HS-5 (cell line): ENCODE measurements around the gene CGNL1.

ENCODE experiments used
- DNase-seq: peaks from one replicate; pipeline ENCODE4 v3.0.0-alpha.2; 2012; ENCODE audit warnings: low read depth

Gene CGNL1

DNA sequence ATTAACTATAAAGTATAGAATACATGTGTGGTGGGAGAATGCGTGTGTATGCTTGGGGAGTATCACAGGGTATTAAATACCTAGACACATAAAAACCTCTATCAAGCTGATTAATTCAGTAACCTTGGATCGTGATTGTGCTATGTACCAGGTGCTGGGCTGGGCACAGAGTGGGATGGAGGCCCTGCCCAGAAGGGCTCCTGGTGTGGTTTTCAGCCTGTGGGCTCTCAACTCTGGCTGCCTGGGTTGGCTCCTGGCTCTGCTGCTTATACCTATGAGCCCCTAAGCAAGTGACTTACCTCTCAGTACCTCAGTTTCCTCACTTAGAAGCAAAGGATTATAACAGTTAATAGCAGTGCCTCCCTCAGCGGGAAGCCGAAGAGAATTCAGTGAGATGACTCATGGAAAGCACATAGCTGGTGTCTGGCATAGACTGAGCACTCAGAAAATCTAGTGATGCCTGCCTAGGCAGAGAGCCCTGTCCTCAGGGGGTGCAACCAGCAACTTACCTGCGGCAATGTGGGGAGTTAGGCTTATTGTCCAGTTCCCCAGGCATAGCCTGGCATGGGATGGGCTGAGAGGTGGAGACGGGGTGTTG is 124.8 kb downstream of the CGNL1 start:
- no peak for DNase-seq

DNA sequence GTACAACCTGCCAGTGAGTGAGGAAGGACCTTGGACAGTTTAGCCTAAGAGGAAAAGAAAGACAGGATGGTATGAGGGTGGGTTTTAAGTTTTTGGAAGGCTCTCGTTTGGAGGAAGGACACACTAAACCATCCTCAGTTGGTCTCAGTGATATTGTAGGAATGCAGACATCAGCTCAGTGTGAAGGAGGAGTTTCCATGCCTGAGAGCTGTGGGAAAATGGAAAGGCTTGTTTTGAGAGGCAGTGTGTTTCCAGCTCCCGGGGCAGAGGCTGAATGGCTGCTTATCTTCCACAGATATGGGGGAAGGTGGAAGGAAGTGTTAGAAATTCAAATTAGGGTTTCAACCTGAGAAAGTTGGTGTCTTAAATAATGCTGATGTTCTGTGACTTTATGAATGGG is 125.8 kb downstream of the CGNL1 start:
- no peak for DNase-seq

DNA sequence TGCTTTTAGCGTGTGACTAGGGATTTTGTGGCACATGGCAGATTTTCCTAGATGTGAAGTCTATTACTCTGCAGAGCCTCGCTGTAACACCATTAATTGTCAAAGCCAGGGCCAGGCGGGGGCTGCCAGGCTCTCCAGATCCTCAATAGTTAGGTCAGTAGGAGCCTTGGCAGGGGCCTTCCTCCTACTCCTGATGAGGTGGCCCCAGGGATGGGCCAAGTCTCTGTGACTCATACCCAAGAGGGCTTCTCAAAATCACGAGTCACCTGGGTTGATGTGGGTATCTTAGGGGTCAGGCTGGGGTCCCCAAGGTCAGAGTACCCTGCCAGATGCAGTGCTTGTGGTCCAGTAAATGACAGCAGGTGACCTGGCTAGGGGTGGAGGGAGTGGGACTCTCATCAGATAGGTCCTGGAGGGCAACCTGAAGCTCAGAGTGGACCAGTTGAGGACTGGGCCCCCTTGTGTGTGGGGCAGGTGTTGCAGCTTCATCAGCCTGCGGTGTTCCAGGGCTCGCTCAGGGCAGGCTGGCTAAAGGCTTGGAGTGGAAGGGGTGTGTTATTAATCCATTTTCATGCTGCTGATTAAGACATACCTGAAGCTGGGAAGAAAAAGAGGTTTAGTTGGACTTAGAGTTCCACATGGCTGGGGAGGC is 126.9 kb downstream of the CGNL1 start:
- DNase-seq: no peak

DNA sequence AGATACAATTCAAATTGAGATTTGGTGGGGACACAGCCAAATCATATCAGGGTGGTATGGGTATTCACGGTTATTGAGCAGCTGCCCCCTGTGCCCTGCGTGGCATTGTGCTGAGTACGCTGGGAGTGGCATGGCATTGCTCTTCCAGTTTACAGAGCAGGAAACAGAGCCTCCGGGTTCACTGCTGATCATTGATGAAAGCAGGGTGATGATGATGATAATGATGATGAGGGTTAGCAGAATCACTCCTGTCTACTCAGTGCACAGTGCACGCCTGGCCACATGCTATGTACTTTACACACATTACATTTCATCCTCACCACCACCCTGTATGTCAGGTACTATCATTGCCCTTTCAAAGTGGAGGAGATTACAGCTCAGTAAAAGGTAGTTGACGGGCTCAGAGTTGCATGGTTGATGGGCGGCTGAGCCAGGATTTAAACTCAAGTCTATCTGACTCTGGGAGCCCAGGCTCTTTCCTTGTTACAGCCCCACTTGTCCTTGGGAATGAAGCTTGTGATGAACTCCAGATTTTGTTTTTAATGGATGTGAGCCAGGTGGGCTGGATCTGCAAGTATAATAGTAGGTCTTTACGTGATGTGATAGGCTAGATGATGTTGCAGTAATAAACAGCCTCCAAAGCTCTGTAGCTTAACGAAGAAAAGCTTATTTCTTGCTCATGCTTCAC is 127.8 kb downstream of the CGNL1 start:
- no peak for DNase-seq

DNA sequence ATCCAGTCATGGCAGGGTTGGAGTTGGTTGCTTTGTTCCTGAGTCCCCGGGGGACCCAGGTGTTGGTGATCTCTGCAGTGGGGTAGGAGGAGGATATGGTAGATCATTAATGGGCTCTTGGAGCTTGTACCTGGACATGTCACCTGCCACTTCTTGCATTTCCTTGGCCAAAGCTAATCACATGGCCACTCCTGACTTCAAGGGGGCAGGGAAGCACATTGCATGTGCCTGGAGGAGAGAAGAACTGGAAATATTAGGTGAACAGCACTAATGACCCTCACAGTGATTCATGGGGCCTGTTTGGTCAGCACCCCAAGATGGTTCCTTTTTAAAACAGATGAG is 128.3 kb downstream of the CGNL1 start:
- no peak for DNase-seq

DNA sequence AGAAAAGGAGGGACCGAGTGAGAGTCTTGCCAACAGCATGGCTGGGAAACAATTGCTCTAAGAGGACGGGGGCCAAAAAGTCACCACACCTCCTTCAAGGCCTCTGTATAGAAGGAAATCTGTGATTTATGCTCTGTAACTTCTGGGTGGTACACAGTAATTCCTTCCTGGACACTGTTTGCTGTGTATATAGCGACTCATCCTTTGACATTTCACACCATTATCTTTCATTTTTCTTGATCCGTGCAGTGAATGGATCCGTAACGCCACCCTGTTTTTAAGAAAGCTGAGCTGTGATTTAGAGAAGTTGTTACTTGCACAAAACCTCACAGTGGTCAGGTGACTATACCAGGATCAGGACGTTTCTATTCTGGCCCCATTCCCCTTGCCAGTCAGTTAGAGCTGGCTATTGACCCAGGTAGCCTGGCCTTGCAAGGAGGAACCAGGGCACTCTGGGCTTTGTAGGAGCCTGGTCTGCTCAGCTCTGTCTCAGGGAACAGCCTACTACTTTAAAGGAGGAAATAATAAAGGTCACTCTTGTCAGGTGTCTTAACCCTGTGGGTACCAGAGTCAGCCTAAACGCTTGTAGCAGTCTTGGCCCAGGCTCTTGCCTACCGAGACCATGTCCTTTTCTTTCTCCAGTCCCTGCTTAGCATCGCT is 128.9 kb downstream of the CGNL1 start:
- DNase-seq: no peak

DNA sequence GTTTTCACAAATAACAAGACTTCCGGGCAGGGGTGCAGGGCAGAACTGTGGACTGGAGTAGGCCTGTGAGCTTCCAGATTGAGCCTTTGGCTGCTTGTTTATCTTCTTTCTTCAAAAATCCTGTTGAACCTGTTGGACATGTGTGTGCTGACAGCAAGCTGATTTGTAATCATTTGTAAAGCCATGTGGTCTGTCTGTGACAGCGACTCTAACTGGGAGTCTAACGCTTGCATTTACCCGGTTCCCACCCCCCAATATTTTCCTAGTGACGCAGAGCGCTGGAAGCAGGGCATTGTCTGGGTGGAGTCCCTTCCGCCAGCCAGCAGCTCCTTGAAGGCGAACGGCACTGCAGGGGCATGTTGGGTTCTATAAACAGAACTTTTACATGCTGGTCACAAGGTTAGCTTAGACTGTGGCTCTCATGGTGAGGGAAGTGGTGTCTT is 129.7 kb downstream of the CGNL1 start:
- DNase-seq: no peak

DNA sequence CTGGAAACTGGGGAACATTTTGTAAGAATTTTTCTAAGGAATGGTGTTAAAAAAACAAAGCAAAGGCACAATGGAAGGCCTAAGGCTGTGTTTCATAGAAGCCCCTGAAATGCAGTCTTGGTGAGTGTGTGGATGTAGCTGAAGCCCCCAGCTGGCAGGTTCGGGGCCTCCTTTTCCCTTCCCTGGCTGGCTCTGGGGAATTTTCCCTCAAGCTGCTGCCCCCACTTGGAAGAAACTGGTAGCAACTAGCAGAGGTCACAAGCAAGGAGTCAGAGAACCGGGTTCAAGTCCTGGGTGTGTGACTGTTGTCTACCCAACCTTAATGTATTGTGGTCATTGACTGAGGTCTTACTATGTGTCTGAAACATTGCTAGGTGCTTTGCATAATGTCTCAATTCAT is 130.1 kb downstream of the CGNL1 start:
- no peak for DNase-seq

DNA sequence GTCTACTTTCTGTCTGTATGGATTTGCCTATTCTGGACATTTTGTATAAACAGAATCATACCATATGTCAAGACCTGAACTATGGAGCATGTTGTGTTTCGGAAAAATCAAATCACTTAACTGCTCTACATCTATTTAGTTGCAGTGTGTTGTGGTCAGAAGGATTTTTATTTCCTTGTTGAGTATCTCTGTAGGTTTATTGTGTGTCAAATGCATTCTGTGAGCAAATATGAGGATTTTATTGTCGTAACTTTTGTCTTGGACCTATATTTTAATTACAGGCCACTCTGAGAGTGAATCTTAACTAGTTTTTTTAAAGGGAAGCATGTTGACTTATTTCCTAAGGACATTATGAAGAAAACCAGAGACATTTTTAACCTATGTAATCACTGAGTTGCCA is 130.8 kb downstream of the CGNL1 start:
- DNase-seq: no peak

DNA sequence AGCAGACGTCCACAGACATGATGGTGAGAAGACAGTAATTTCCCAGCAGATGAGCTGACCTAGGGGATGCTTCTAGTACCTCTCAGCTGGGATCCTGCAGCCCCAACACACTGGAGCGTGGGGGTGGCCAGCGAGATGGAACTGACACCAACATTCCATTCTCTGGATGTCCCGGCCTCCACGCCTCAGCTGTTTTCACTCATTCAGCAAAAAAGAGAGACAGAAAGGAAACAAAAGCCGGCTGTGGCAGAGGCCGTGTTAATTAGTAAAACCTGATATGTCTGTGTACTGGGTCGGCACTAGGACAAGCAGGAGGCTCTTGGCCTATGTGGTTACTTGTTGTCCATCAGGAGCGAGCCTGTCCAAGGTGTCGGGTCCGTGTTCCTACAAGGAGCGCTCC is 132.8 kb downstream of the CGNL1 start:
- DNase-seq: no peak

DNA sequence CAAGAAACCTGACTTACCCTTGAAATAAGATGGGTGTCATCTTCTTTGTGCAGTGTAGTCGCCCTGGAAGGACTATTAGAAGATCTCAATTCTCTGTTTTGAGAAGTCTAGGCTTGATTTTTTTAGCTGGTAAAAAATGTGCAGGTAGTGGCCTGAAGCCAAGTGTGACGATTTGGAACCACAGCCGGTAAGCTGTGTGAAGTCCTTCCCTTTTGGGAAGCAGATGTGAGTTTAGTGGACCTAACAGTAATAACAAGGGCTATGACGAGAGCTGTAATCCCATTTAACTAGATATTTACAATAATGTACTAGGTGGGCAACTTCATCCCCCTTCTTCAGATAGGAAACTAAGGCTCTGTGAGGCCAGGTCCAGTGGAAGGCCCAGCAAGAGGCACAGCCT is 133.7 kb downstream of the CGNL1 start:
- DNase-seq: no peak

DNA sequence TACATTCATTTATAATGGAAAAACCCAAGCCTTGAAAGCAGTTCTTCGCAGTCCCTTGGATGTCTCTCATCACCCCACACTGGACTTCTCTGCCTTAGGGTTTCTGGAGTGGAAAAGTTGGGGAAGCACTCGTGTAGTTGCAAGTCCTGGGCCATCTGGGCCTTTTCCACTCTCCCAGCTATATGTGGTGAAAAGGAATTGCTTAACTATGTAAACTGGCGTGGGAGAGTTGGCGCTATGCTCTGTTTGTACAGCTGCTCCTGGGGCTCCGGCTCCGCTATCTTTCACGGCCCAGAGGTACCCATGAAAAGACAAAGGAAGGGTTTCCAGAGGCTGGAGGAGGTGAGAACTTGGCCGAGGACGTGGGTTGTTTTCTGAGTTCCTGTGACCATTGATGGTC is 134.3 kb downstream of the CGNL1 start:
- no peak for DNase-seq

DNA sequence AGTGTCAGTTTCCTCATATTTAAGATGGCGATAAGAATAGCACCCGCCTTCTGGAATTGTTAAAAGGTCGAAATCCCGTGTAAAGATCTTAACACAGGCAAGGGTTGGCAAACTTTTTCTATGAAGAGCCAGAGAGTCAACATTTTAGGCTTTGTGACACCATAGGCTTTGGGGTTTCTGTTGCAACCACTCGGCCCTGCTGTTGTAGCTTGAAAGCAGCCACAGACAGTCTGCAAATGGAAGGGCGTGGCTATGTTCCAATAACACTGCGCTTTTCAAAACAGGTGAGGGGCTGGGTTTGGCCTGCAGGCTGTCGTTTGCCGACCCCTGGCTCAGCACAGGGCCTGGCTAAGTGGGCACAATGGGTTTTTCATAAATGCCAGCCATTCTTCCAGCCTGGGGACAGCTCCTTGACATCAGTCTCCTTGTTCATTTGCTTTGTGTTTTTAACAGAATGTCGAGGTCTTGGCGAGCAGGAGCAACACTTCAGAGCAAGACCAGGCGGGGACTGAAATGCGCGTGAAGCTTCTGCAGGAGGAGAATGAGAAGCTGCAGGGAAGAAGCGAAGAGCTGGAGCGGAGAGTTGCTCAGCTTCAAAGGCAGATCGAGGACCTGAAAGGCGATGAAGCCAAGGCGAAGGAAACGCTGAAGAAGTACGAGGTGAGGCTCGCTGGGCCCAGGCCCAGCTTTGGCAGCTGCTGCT is 140.2 kb downstream of the CGNL1 start:
- DNase-seq: no peak

DNA sequence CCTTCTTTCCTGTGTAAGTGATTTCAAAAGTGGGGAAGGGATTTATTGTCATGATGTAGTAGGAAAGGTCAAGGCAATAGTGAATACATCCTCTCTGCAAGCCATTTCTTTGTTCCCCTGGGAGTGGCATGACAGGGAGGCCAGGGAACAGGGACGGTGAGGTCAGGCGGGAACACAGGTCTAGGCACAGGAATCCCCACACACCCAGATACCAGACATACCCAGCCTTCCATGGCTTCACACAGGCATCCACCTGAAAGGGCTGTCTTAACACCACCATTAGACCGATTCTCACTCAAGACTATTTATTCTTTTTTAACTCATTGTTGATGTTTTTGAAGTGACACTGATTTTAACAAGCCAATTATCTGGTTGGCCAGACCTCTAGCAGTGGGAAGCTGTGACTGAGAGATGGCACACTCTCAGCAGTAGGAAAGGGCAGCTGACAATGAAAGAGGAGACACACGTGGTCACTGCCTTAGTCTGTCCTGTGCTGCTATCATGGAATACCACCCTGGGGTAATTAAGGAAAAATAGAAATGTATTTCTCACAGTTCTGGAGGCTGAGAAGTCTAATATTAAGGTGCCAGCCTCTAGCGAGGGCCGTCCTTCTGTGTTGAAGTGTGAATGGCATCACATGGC is 140.8 kb downstream of the CGNL1 start:
- no peak for DNase-seq

DNA sequence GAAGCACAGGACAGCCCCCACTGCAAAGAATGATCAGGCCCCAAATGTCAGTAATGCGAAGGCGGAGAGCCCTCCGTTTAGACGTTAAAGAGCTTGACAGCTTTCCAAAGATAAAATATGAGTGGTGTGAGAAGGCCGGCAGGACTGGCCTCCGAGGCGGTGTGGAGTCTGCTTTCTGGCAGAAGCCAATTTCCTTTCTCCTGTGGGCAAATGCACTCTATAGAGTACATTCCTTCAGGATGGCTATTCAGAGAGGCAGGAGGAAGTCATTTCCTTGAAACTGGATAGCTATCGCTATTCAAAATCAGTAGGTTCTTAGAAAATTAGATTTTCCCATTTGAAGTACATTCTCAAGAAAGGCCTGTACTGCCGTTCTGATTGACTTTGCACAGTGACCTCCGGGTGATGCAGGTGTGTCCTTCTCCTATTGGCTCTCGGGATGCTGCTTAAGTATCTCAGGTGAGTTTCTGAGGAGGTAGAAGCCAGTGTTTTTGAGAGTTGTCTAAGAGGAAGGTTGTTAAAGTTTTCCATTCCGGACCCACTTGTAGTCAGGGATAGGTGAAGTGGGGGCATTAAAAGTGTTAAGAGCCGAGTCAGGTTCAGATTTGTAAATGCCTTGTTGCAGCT is 142.6 kb downstream of the CGNL1 start:
- no peak for DNase-seq

DNA sequence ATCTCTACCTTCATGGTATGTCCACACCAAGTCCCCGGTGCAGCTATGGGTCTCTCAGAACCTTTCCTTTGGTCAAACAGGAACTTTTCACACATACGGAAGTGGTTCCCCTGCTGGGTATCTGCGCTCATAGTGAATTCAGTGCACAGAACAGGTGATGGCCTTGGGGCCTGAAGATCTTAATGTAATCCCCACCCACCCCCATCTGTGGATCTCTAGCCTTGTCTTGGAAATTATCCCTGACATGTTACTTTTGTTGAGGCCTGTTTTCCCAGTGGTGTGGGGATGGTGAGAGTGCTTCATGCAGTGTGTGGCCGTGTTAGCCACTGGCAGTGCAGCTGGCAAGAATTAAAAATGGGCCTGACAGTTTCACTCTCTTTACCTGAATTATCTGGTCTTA is 143.5 kb downstream of the CGNL1 start:
- no peak for DNase-seq

DNA sequence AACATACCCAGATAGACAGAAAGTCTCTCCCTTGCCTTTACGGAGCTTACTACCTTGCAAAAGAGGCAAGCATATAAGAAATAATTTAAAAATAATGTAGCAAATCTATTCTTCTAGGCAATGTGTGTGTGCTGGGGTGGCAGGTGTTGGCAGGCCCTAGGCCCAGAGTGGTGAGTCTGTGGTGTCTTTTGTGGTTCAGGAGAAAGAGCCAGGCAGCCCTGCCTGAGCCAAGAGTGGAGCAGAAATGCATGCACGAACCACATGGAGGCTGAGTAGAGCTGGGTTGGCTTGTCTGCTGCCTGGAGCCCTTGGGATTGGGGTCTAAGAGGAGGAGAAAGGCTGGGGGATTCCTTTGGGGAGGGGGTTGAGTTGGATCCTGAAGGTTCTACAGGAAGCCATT is 145.2 kb downstream of the CGNL1 start:
- no peak for DNase-seq

DNA sequence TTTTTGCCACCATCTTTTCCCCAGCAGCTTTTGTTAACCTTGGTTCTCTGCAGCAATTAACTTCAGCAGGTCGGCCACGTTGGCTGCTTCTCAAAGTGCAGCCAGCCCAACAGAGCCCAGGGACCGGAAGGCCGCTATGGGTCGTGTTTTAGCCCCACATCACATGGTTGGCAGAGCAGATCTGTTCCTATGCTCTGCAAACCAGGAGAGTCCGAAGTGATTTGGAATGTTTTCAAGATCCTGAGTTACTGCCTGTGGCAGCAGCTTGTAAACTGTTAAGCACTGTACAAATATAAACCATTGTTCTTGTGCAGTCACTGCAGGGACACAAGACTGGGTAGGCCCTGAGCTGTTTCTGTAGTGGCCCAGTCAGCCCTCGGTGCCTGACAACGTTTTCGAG is 145.8 kb downstream of the CGNL1 start:
- DNase-seq: no peak

DNA sequence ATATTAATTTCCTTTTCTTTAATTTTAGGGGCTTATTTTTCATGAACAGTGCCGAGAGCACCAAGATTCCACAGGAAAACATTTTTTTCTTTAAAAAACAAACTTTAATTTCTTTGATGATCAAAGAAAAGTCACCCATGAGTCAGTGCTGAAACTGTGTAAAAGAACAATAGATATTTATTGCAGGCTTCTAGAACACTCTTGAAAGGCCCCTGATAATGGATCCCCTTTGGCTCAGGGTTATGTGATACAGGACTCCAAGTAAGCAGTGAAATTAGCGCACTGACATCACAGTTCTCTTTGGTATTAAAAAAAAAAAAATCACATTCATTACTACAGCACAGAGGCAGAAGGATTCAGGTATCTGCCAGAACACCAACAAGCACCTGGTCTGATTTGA is 149.3 kb downstream of the CGNL1 start:
- DNase-seq: no peak

DNA sequence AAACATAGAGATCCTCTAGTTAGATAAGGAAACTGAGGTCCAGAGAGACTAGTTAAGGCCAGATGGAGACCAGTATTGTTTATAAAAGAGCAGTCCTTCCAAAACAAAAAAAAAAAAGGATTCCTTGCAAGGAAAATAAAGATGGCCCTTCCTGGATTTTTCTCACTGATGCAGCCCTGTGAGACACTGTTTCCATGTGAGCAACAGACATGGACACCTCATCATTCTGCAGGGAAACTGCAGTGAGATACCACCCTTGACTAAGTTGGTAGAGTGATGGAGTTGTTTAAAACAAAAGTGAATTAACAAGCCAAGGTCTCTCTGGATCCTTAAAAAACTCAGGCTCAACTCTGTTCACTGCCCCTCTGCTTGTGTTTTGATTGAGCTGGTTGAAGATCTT is 149.8 kb downstream of the CGNL1 start:
- no peak for DNase-seq

DNA sequence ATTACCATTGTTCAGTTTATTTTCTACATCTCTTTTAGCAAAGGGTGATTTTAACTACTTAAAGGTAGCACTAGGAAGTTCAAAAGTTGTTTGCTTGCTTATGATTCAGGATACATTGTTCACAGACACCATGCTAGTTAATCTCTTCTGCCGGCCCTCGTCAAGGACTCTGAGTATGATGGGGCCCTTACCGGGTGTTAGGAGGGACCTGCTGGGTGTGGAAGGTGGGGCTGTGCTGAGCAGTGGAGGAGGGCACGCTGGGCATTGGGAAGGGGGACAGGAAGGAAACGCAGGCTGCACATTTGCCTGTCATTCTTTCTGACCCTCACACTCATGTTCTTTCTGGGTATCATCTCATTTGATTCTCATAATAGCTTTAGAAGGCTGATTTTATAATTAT is 150.3 kb downstream of the CGNL1 start:
- DNase-seq: no peak
